Natural killer cell (primary cell): ENCODE measurements around the gene PTEN. TPM values are rescaled to one million over a fixed set of nuclear protein-coding genes. Genes with fewer than 3 reads are reported as not detected.

ENCODE experiments used
- ATAC-seq, 3 donors: fragments of 150-1000 bp in 2 of 3; fragments of 200-7000 bp in 1 of 3; cut with Tn5 transposase; 1 replicate in 1 of 3; 2 replicates in 2 of 3; pipeline ENCODE4 v1.10.0; 2021; ENCODE audit warnings: mild to moderate bottlenecking in 2 of 3, moderate library complexity in 2 of 3
- DNase-seq, 2 donors: peaks; one replicate each; pipeline versions ENCODE4 v3.0.0 to v3.0.0-alpha.2; 2013 to 2021; ENCODE audit warnings: mixed read lengths in 1 of 2
- H3K27ac ChIP-seq: one replicate; pipeline ENCODE4 v1.5.1; 2013; ENCODE audit warnings: mild to moderate bottlenecking, low read length
- H3K27me3 ChIP-seq: one replicate; pipeline ENCODE4 v1.6.1; 2013; ENCODE audit warnings: low read length; ENCODE audit not compliant: control insufficient read depth, insufficient read depth
- H3K36me3 ChIP-seq: one replicate; pipeline ENCODE4 v1.6.1; 2013; ENCODE audit warnings: low read length; ENCODE audit not compliant: control insufficient read depth, insufficient read depth
- H3K4me1 ChIP-seq: one replicate; pipeline ENCODE4 v1.6.1; 2013; ENCODE audit warnings: low read length; ENCODE audit not compliant: control insufficient read depth, insufficient read depth
- H3K4me3 ChIP-seq: one replicate; pipeline ENCODE4 v1.5.1; 2013; ENCODE audit warnings: low read length
- H3K9me3 ChIP-seq: one replicate; pipeline ENCODE4 v1.6.1; 2013; ENCODE audit warnings: low read length; ENCODE audit not compliant: control insufficient read depth, insufficient read depth
- H3K27ac Mint-ChIP-seq, 2 donors: one replicate each; pipeline ENCODE4 v1.8.0; 2022; ENCODE audit warnings: mild to moderate bottlenecking in 2 of 2, mixed read lengths in 2 of 2, moderate library complexity in 1 of 2
- H3K27me3 Mint-ChIP-seq, 2 donors: one replicate each; pipeline ENCODE4 v1.8.0; 2022; ENCODE audit warnings: low read depth in 2 of 2, mixed read lengths in 2 of 2
- H3K36me3 Mint-ChIP-seq: one replicate; pipeline ENCODE4 v1.8.0; 2022; ENCODE audit warnings: mixed read lengths
- H3K4me1 Mint-ChIP-seq, 2 donors: one replicate each; pipeline ENCODE4 v1.8.0; 2022; ENCODE audit warnings: mixed read lengths in 2 of 2
- H3K4me3 Mint-ChIP-seq: one replicate; pipeline ENCODE4 v1.8.0; 2022; ENCODE audit warnings: mild to moderate bottlenecking, moderate library complexity, mixed read lengths
- H3K9me3 Mint-ChIP-seq, 2 donors: one replicate each; pipeline ENCODE4 v1.8.0; 2022; ENCODE audit warnings: mixed read lengths in 2 of 2
- WGBS: methylation state at CpG from one replicate; pipeline ENCODE4 v1.1.7; 2013; ENCODE audit warnings: missing lambda C conversion rate; ENCODE audit not compliant: insufficient coverage; 5-methylcytosine and 5-hydroxymethylcytosine counted together
- intact Hi-C: fragments of 100-400 bp; cut with micrococcal nuclease; formaldehyde crosslinking; loops from one replicate; pipeline ENCODE4 v1.14.2; 2022
- total RNA-seq, 4 donors: library from RNA; stranded (reverse); fragments of 120-200 nt in 1 of 4; gene quantifications; one replicate each; pipeline versions ENCODE4 v1.2.3 to v1.2.4, GENCODE V29; 2013 to 2022
- TF ChIP-seq, protein P1 (sequence below): fragments of 200-600 bp; IDR thresholded peaks from one replicate; pipeline ENCODE4 v1.8.0; 2022; ENCODE audit warnings: antibody characterized with exemption

The PTEN gene
- total RNA-seq, 3 donors from 2014 or later (not counting 1 experiment from before 2014, with no cell fraction given) = 107 to 142 (median 121) TPM

DNA sequence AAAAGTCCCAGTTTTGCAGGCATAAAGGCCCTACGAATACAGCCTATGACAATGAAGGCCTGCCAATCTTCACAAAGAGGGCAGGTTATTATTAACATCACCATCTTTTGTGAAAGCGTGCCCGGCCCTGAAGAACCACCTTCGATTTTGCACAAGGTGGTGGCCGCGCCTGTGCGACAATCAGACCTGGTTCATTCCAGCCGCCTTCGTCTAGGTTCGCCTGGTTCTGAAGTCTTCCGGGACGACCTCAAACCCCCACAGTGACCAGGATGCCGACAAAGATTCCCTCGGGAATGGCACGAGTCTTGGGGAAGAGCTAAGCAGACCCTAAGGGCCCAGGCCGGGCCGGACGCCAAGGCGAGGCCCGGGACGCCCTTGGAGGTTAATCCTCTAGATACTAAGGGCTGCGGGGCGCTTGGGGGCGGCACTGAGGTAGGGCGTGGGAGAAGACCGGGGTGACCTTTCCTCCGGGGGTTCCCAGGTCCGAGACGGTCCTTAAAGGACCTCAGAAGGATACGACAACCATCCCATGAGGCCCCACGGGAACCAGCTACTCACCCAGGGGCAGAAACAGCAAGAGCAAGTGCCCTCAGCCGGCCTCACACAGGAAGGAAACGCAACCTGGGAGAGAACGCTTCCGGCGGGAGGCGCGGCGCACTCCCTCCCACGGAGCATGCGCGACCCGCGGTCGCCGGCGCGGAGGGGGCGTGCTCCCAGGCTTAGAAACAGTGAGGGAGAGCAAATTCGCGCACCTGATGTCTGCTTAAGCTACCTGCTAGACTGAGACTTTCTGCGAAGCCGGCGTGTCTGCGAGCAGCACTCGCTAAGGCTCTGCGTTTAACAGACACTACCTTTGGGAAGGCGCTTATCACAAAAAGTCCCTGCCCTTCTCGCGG is 45.6 kb upstream of the PTEN start, which contains the start of gene ATAD1:
ATAD1 (minus strand) TSS at position 618 of the 896 bp plus-strand sequence. CDS start 3,627 bp downstream, outside the sequence.
- Histone ChIP-seq H3K27me3 (no peaks in the 10 kb centered on the region), H3K4me1 (peaks cover 12% of the 10 kb centered on the region), H3K9me3 (no peaks in the 10 kb centered on the region), H3K4me3 (peak within 1 kb of the TSS; percentile 80), H3K27ac (peak within 1 kb of the TSS; percentile 84), H3K36me3 (peaks cover 7% of the 10 kb centered on the region)
- TF ChIP-seq, protein P1, sequence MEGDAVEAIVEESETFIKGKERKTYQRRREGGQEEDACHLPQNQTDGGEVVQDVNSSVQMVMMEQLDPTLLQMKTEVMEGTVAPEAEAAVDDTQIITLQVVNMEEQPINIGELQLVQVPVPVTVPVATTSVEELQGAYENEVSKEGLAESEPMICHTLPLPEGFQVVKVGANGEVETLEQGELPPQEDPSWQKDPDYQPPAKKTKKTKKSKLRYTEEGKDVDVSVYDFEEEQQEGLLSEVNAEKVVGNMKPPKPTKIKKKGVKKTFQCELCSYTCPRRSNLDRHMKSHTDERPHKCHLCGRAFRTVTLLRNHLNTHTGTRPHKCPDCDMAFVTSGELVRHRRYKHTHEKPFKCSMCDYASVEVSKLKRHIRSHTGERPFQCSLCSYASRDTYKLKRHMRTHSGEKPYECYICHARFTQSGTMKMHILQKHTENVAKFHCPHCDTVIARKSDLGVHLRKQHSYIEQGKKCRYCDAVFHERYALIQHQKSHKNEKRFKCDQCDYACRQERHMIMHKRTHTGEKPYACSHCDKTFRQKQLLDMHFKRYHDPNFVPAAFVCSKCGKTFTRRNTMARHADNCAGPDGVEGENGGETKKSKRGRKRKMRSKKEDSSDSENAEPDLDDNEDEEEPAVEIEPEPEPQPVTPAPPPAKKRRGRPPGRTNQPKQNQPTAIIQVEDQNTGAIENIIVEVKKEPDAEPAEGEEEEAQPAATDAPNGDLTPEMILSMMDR = no peak
- peak; percentile 82 to 96 for DNase-seq
- Mint-ChIP-seq H3K9me3 (no peaks in the 10 kb centered on the region), H3K27me3 (peaks cover 0 to 2% of the 10 kb centered on the region in 2 donors), H3K36me3 (no peaks in the 10 kb centered on the region), H3K4me1 (peaks cover 38 to 41% of the 10 kb centered on the region in 2 donors), H3K4me3 (peak within 1 kb of the TSS; percentile 95), H3K27ac (peak within 1 kb of the TSS; percentile 96 to 97)
- WGBS = under 1% methylated on average over 60 of the region's 60 CpGs
- intact Hi-C loops = loop anchor here (1.0 to 5.0 kb wide), 2 partner anchors 45 to 1174 kb away; partner anchors contain the start of genes FAS, KLLN and PTEN
- ATAC-seq = peak; percentile 78 to 92 (median 86)

DNA sequence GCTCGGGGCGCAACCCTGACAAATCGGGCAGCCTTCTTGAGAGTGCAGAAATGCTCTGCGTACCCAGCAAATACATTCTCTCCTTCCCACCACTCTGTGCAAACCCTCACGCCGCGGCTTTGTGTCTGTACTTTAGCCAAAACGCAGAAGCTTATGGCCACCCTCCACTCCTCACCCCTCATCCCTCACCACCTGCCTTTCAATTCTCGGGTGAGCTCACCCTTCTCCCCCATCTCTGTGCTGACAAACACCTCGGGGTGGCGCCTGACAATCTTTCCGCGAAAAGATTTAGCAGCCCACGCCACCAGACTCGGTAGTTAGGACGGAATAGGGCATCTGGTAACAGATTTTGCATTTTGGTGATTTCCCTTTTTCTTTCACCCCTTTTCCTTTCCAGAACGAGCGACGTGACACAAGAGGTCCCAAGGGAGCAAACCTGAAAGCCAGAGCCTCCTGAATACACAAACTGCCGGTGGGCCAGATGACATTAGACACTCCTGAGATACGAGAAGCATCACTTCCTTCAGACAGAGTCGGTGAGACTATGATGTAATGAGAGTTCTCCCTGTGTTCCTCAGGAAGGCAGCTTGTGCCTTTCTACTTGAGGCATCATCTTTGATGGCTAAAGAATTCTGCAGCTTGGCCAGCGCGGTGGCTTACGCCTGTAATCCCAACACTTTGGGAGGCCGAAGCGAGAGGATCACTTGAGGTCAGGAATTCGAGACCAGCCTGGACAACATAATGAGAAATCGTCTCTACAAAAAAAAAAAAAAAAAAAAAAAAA is 44.7 kb upstream of the PTEN start:
- H3K27ac ChIP-seq = peak overlapping the region; percentile 84
- H3K36me3 Mint-ChIP-seq = no peaks in the 10 kb centered on the region
- H3K9me3 Mint-ChIP-seq = no peaks in the 10 kb centered on the region
- peak overlapping the region; percentile 80 for H3K4me3 ChIP-seq
- intact Hi-C loops = loop anchor here (1.0 to 5.0 kb wide), 2 partner anchors 45 to 1174 kb away; partner anchors contain the start of genes FAS, KLLN and PTEN
- H3K36me3 ChIP-seq = peaks cover 7% of the 10 kb centered on the region
- H3K27me3 Mint-ChIP-seq = peaks cover 0 to 2% of the 10 kb centered on the region in 2 donors
- peak overlapping the region; percentile 96 to 97 for H3K27ac Mint-ChIP-seq
- peaks cover 38 to 41% of the 10 kb centered on the region in 2 donors for H3K4me1 Mint-ChIP-seq
- ATAC-seq = peak; percentile 65 to 75 (median 67)
- TF ChIP-seq, protein P1 = no peak
- H3K4me3 Mint-ChIP-seq = peak overlapping the region; percentile 95
- peak; percentile 55 to 80 for DNase-seq
- H3K4me1 ChIP-seq = peaks cover 12% of the 10 kb centered on the region
- WGBS = 17% methylated on average over 27 of the region's 29 CpGs
- H3K27me3 ChIP-seq = no peaks in the 10 kb centered on the region
- H3K9me3 ChIP-seq = no peaks in the 10 kb centered on the region

DNA sequence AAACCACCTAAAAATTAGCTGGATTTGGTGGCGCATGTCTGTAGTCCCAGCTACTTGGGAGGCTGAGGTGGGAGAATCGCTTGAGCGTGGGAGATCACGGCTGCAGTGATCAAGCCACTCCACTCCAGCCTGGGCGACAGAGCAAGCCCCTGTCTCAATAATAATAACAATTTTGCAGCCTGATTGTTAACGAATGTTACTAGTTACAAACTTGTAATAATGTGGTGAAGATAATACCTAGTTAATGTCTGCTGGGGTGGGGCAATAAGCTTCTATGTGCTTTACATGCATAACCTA is 44.2 kb upstream of the PTEN start:
- peaks cover 0 to 2% of the 10 kb centered on the region in 2 donors for H3K27me3 Mint-ChIP-seq
- peak overlapping the region; percentile 84 for H3K27ac ChIP-seq
- intact Hi-C loops = loop anchor here (5.0 kb wide), 1 partner anchor 1173 kb away; the partner anchor contains the start of gene FAS
- ATAC-seq (no peak), DNase-seq (no peak)
- H3K27me3 ChIP-seq = no peaks in the 10 kb centered on the region
- H3K4me3 Mint-ChIP-seq = peak overlapping the region; percentile 17
- H3K9me3 ChIP-seq = no peaks in the 10 kb centered on the region
- peaks cover 38 to 41% of the 10 kb centered on the region in 2 donors for H3K4me1 Mint-ChIP-seq
- H3K9me3 Mint-ChIP-seq = no peaks in the 10 kb centered on the region
- H3K4me3 ChIP-seq = no peak overlapping the region
- no peaks in the 10 kb centered on the region for H3K36me3 Mint-ChIP-seq
- H3K27ac Mint-ChIP-seq = peak overlapping the region; percentile 96 to 97
- 91% methylated on average over 5 of the region's 6 CpGs for WGBS
- TF ChIP-seq, protein P1 = no peak
- H3K4me1 ChIP-seq = peaks cover 12% of the 10 kb centered on the region
- H3K36me3 ChIP-seq = peaks cover 2% of the 10 kb centered on the region
